Heart right ventricle (tissue), 16 donors: ENCODE results near the gene PGAM2. TPM values are rescaled to one million over a fixed set of nuclear protein-coding genes. Genes with fewer than 3 reads are reported as not detected.

Source experiments
- ATAC-seq, 8 donors: fragments of 200-7000 bp; cut with Tn5 transposase; one replicate each; pipeline ENCODE4 v1.9.1; 2020; ENCODE audit warnings: mild to moderate bottlenecking in 8 of 8, moderate library complexity in 8 of 8, moderate number of reproducible peaks in 1 of 8
- DNase-seq, 2 donors: peaks; one replicate each; pipeline ENCODE4 v3.0.0-alpha.2; 2020
- H3K27ac ChIP-seq, 10 donors: fragments of 200-600 bp; sonication (generic) in 2 of 10; one replicate each; pipeline versions ENCODE4 v1.5.0 to v1.8.0; 2020 to 2022; ENCODE audit warnings: mild to moderate bottlenecking in 3 of 10
- H3K27me3 ChIP-seq, 7 donors: fragments of 200-600 bp; one replicate each; pipeline ENCODE4 v1.8.0; 2021 to 2022; ENCODE audit warnings: mild to moderate bottlenecking in 2 of 7
- H3K36me3 ChIP-seq, 9 donors: fragments of 200-600 bp; sonication (generic) in 1 of 9; one replicate each; pipeline versions ENCODE4 v1.5.0 to v1.8.0; 2020 to 2022; ENCODE audit warnings: mild to moderate bottlenecking in 2 of 9
- H3K4me1 ChIP-seq, 9 donors: fragments of 200-600 bp; sonication (generic) in 1 of 9; one replicate each; pipeline versions ENCODE4 v1.5.0 to v1.8.0; 2020 to 2022; ENCODE audit warnings: mild to moderate bottlenecking in 4 of 9
- H3K4me3 ChIP-seq, 10 donors: fragments of 200-600 bp; sonication (generic) in 2 of 10; one replicate each; pipeline versions ENCODE4 v1.5.0 to v1.8.0; 2020 to 2022; ENCODE audit warnings: mild to moderate bottlenecking in 7 of 10, moderate library complexity in 2 of 10
- H3K9me3 ChIP-seq, 11 donors: fragments of 200-600 bp in 10 of 11; sonication (generic) in 2 of 11; one replicate each; pipeline versions ENCODE4 v1.5.0 to v1.8.0; 2013 to 2022; ENCODE audit warnings: mild to moderate bottlenecking in 2 of 11, control low read depth in 1 of 11, moderate library complexity in 1 of 11
- WGBS, 2 donors: extraction: QIAGEN DNeasy Blood & Tissue Kit; methylation state at CpG; one replicate each; pipeline ENCODE4 v1.1.7; 2013; ENCODE audit warnings: inconsistent platforms in 1 of 2; 5-methylcytosine and 5-hydroxymethylcytosine counted together
- intact Hi-C, 10 donors: fragments of 100-400 bp; cut with DNase I; formaldehyde crosslinking; loops; one replicate each; pipeline versions ENCODE4 v1.11.1 to v1.14.2; 2022
- polyA plus RNA-seq, 2 donors: library from polyadenylated mRNA; stranded (reverse); fragments of 200-250 nt; gene quantifications; one replicate each; pipeline ENCODE4 v1.2.3, GENCODE V29; 2013
- total RNA-seq, 10 donors: library from RNA; stranded (reverse); fragmentation: NEBNext Ultra II Directional in 3 of 10; extraction: Animal tissue kit (Norgen Biotek cat#: 25700) in 3 of 10; gene quantifications; one replicate each; pipeline versions ENCODE4 v1.2.1 to v1.2.4, GENCODE V29; 2021 to 2023
- TF ChIP-seq, protein P1 (sequence below), 9 donors: fragments of 200-600 bp; sonication (generic) in 2 of 9; IDR thresholded peaks; one replicate each; pipeline versions ENCODE4 v1.5.0 to v1.8.0; 2021 to 2022; ENCODE audit warnings: antibody characterized with exemption in 9 of 9, mild to moderate bottlenecking in 5 of 9, moderate library complexity in 1 of 9
- donor health status: Arrhythmogenic right ventricular cardiomyopathy.
- donor health status: ischemic (EF 13 %, LVEDD 7.1; RV severe dilation, severe dysfunction).
- donor health status: healthy with polysubstance abuse.
- donor health status: DM: no; HTN: yes; CAD: no.
- donor health status: DM: no; HTN: no; CAD: no.
- donor health status: ischemic (EF 25% LVEDD 6.9; RV normal size, moderate dysfunction).
- donor health status: ischemic (EF 25% LVEDD 5.7; RV mildly dilated, moderate dysfunction).
- donor health status: healthy.
- donor health status: DM: yes; HTN: yes; CAD: no.
- donor health status: Ischemic cardiomyopathy.
- donor health status: ischemic (EF 35%, LVEDD 5.7; RV mildly dilated, moderate dysfunction).
- donor health status: nonischemic (EF 11% LVEDD 7.7; RV severe dilation, severe dysfunction).
- donor health status: DM: yes; HTN: yes; CAD: no.
- donor health status: PGD.
- donor health status: ischemic (EF 29% LVEDD 5.4; RV normal size, mild dysfunction).
- donor health status: nonischemic (EF 23%, LVEDD 6.1; RV moderate dilation, normal function).

The PGAM2 gene
- total and polyA plus RNA-seq, 12 donors: 367 to 2,327 (median 557) TPM

DNA sequence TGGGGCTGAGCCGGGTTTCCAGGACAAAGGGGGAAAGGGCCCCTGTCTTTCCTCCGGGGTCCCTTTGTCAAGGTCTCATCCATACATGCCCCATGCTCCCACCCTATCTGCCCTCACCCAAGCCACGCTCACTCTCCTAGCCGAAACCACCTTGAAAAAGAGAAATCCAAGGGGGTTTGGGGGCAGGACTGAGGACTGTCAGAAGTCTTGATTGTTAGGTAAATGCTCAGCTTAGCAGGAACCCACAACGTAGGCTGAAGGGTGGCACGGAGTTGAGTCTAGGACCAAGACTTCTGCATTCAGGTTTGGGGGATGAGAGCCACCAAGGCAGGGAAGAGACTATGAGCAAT is 719 bp upstream of the PGAM2 start:
- no peak for ATAC-seq

DNA sequence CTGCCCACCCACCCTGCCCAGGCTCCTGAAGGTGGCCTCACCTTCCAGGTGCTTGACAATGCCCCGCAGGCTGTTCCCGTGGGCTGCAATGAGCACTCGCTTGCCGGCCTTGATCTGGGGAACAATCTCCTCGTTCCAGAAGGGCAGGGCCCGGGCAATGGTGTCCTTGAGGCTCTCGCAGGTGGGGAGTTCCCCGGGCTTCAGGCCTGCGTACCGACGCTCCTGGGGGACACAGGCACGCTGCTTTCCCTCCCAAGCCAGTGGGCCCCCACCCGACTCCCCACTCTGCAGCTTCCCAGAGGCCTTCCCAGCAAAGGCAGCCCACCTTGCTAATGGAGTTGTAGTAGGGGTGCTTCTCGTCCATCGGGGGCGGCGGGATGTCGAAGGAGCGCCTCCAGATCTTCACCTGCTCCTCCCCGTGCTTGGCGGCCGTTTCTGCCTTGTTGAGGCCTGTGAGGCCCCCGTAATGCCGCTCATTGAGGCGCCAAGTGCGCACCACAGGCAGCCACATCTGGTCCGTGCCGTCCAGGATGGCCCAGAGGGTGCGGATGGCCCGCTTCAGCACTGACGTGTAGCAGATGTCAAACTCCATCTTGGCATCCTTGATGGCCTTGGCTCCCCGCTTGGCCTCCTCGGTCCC is 456 bp downstream of the PGAM2 start:
- WGBS, 2 donors: 14 to 25% methylated on average over 33 of the region's 33 CpGs
- intact Hi-C loops: no loop called here
- peak in 1 of 2 donors; percentile 25 for DNase-seq

More for the DNA sequence above, 719 bp upstream of the PGAM2 start:
- no peak overlapping the region for H3K4me3 ChIP-seq
- intact Hi-C loops: no loop called here
- H3K36me3 ChIP-seq: peaks cover 0 to 18% (median 4%) of the 10 kb centered on the region in 9 donors
- no peaks in the 10 kb centered on the region for H3K27me3 ChIP-seq
- H3K4me1 ChIP-seq: peaks cover 17 to 64% (median 44%) of the 10 kb centered on the region in 9 donors
- no peaks in the 10 kb centered on the region for H3K9me3 ChIP-seq
- 44 to 51% methylated on average over 6 of the region's 6 CpGs for WGBS, 2 donors
- DNase-seq: no peak
- TF ChIP-seq, protein P1, sequence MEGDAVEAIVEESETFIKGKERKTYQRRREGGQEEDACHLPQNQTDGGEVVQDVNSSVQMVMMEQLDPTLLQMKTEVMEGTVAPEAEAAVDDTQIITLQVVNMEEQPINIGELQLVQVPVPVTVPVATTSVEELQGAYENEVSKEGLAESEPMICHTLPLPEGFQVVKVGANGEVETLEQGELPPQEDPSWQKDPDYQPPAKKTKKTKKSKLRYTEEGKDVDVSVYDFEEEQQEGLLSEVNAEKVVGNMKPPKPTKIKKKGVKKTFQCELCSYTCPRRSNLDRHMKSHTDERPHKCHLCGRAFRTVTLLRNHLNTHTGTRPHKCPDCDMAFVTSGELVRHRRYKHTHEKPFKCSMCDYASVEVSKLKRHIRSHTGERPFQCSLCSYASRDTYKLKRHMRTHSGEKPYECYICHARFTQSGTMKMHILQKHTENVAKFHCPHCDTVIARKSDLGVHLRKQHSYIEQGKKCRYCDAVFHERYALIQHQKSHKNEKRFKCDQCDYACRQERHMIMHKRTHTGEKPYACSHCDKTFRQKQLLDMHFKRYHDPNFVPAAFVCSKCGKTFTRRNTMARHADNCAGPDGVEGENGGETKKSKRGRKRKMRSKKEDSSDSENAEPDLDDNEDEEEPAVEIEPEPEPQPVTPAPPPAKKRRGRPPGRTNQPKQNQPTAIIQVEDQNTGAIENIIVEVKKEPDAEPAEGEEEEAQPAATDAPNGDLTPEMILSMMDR (IDR thresholded peaks at IDR 0.05): no peak
- peak overlapping the region in 7 of 10 donors; percentile 59 to 89 (median 80) for H3K27ac ChIP-seq

DNA sequence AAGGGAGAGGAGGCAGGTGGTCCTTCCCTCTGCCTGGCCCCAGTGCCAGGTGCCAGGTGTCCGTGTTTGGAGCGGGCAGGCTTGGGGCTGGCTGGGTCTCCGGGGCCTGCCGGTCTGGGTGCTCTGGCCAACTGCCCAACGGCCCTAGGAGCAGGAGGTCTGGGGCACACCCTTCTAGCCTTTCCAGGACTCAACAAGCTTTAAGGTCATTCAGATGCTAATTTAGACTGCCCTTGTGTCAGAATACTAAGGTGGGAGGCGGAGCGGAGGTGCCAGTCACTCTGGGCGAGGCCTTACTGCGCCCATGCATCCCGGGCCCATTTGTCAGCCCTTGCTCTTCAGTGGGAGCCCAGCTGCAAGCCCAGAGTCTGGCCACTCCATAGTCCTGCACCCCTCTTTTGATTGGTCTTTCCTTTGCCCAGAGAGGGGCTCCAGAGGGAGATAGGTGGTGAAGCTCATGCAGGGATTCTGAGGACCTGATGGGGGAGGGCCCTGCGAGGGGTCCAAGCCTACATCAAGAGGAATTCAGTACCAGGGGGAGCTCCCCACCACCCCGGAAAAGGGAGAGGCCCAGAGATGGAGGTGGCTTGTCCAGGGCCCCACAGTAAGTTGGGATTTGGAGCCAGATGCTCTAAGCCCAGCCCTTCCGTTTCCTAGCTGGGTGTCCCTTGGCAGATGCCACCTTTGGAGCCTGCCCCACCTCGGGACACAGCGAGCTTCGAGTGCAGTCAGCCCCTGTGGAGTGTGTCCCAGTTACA is 1.3 kb downstream of the PGAM2 start:
- H3K4me1 ChIP-seq: peaks cover 17 to 76% (median 48%) of the 10 kb centered on the region in 9 donors
- H3K9me3 ChIP-seq: no peaks in the 10 kb centered on the region
- peak overlapping the region; percentile 11 to 89 (median 81) for H3K27ac ChIP-seq
- no peaks in the 10 kb centered on the region for H3K27me3 ChIP-seq
- TF ChIP-seq, protein P1 (IDR thresholded peaks at IDR 0.05): no peak
- ATAC-seq (peak in 6 of 8 donors; percentile 8 to 48 (median 18)), DNase-seq (peak in 1 of 2 donors; percentile 57)
- intact Hi-C loops: no loop called here
- WGBS, 2 donors: 23 to 24% methylated on average over 16 of the region's 16 CpGs
- H3K4me3 ChIP-seq: peak overlapping the region; percentile 41 to 59 (median 52)
- peaks cover 0 to 38% (median 23%) of the 10 kb centered on the region in 9 donors for H3K36me3 ChIP-seq

More for the DNA sequence above, 456 bp downstream of the PGAM2 start:
- Histone ChIP-seq H3K27ac (peak overlapping the region; percentile 60 to 89 (median 81)), H3K4me3 (peak overlapping the region; percentile 41 to 59 (median 52)), H3K36me3 (peaks cover 0 to 30% (median 15%) of the 10 kb centered on the region in 9 donors), H3K4me1 (peaks cover 17 to 75% (median 48%) of the 10 kb centered on the region in 9 donors), H3K27me3 (no peaks in the 10 kb centered on the region), H3K9me3 (no peaks in the 10 kb centered on the region)
- peak in 6 of 8 donors; percentile 8 to 28 (median 22) for ATAC-seq
- TF ChIP-seq, protein P1 (IDR thresholded peaks at IDR 0.05): no peak

DNA sequence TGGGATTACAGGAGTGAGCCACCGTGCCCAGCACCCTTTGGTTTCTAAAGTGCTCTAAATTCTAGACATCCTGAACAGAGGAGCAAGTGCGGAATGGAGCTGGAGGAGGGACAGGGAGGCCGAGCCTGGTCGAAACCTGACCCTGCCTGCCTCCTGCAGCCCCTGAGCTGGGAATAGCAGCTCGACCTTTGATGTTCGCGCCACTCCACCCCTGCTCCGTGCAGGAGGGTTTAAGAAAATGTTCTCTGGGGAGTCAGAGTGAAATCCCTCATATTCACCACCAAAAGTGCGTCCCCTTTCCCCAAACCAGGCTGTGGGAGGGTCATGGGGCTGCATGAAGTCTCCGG is 1.8 kb downstream of the PGAM2 start:
- 30 to 33% methylated on average over 10 of the region's 10 CpGs for WGBS, 2 donors
- Histone ChIP-seq H3K4me1 (peaks cover 17 to 76% (median 48%) of the 10 kb centered on the region in 9 donors), H3K9me3 (no peaks in the 10 kb centered on the region), H3K4me3 (peak overlapping the region in 9 of 10 donors; percentile 41 to 59 (median 51)), H3K27me3 (no peaks in the 10 kb centered on the region), H3K36me3 (peaks cover 0 to 43% (median 29%) of the 10 kb centered on the region in 9 donors), H3K27ac (peak overlapping the region; percentile 11 to 89 (median 80))
- DNase-seq (no peak), ATAC-seq (peak in 1 of 8 donors; percentile 0)
- TF ChIP-seq, protein P1 (IDR thresholded peaks at IDR 0.05): no peak
- intact Hi-C loops: no loop called here
